Lower leg skin (tissue), 4 donors: Measurements from ENCODE around the gene SIL1. TPM values are rescaled to one million over a fixed set of nuclear protein-coding genes. Genes with fewer than 3 reads are reported as not detected.

Source experiments
- DNase-seq, 2 donors: peaks; one replicate each; pipeline ENCODE4 v3.0.0-alpha.2; 2019; ENCODE audit warnings: low spot score in 2 of 2
- H3K4me3 ChIP-seq: fragments of 200-600 bp; sonication (generic); 2 replicates; pipeline ENCODE4 v1.5.1; 2017; ENCODE audit warnings: mild to moderate bottlenecking, low read depth; ENCODE audit not compliant: poor library complexity, severe bottlenecking
- CTCF ChIP-seq, 3 donors: fragments of 450-650 bp; IDR thresholded peaks; one replicate each; pipeline ENCODE4 v1.5.1; 2016; ENCODE audit warnings: antibody characterized with exemption in 3 of 3, mild to moderate bottlenecking in 3 of 3, moderate library complexity in 2 of 3
- POLR2A ChIP-seq, 2 donors: fragments of 450-650 bp; IDR thresholded peaks; one replicate each; pipeline ENCODE4 v1.6.1; 2016 to 2017; ENCODE audit warnings: antibody characterized with exemption in 2 of 2, mild to moderate bottlenecking in 1 of 2, moderate library complexity in 1 of 2
- WGBS, 2 donors: methylation state at CpG; one replicate each; pipeline ENCODE4 v1.1.5; 2018; 5-methylcytosine and 5-hydroxymethylcytosine counted together
- intact Hi-C: fragments of 100-400 bp; cut with DNase I; formaldehyde crosslinking; loops from one replicate; pipeline ENCODE4 v1.15.0; 2023; ENCODE audit warnings: low total_unique reads
- total RNA-seq, 4 donors: library from RNA; depleted of rRNA; stranded (reverse); fragments of >200 nt; gene quantifications; one replicate each; pipeline ENCODE4 v1.1.0, GENCODE V29; 2016

SIL1 gene
- total RNA-seq, 4 donors from 2014 or later, result 35.1 to 45.4 (median 39.3) TPM

GRCh38 chr5:138934971-138935370, 263.2 kb downstream of the SIL1 start:
- DNase-seq, result peak in 1 of 2 donors; percentile 80
- intact Hi-C loops, result no loop called here
- no peak overlapping the region for H3K4me3 ChIP-seq
- no peak for TF ChIP-seq CTCF (IDR thresholded peaks at IDR 0.05)
- TF ChIP-seq POLR2A (IDR thresholded peaks at IDR 0.05), result no peak
- WGBS, 2 donors, result 87 to 88% methylated on average over 12 of the region's 12 CpGs

- H3K4me3 ChIP-seq, result no peak overlapping the region
- intact Hi-C loops, result no loop called here
- peak in 1 of 2 donors; percentile 80 for DNase-seq
- TF ChIP-seq CTCF (IDR thresholded peaks at IDR 0.05), result no peak
- no peak for TF ChIP-seq POLR2A (IDR thresholded peaks at IDR 0.05)
- 87 to 95% methylated on average over 18 of the region's 18 CpGs for WGBS, 2 donors
Measured at GRCh38 chr5:138933522-138934290, 264.5 kb downstream of the SIL1 start.

- peak in 1 of 2 donors; percentile 81 for DNase-seq
- H3K4me3 ChIP-seq, result no peak overlapping the region
- intact Hi-C loops, result no loop called here
- 85 to 90% methylated on average over 19 to 20 of the region's 20 CpGs for WGBS, 2 donors
- TF ChIP-seq CTCF (IDR thresholded peaks at IDR 0.05) (no peak), POLR2A (IDR thresholded peaks at IDR 0.05) (no peak)
Measured at GRCh38 chr5:138932171-138932810, 265.9 kb downstream of the SIL1 start.

- WGBS, 2 donors, result 73 to 80% methylated on average over 10 of the region's 10 CpGs
- TF ChIP-seq CTCF (IDR thresholded peaks at IDR 0.05) (no peak), POLR2A (IDR thresholded peaks at IDR 0.05) (no peak)
- no peak overlapping the region for H3K4me3 ChIP-seq
- peak in 1 of 2 donors; percentile 83 for DNase-seq
- intact Hi-C loops, result no loop called here
Measured at GRCh38 chr5:138930371-138931097, 267.6 kb downstream of the SIL1 start.

GRCh38 chr5:138929571-138929955, 268.6 kb downstream of the SIL1 start:
- no peak for DNase-seq
- no peak for TF ChIP-seq CTCF (IDR thresholded peaks at IDR 0.05)
- no peak for TF ChIP-seq POLR2A (IDR thresholded peaks at IDR 0.05)
- WGBS, 2 donors, result 70 to 78% methylated on average over 4 of the region's 4 CpGs
- H3K4me3 ChIP-seq, result no peak overlapping the region
- intact Hi-C loops, result no loop called here
